Measurements from ENCODE around the gene ANKMY1. TPM values are rescaled to one million over a fixed set of nuclear protein-coding genes. Genes with fewer than 3 reads are reported as not detected.

The ANKMY1 gene
- total and polyA plus RNA-seq, 2 of the 8 experiments (the other 6 are each of a cell fraction or from before 2014, with no cell fraction given), result 4.5 to 4.8 TPM

GRCh38 chr2:240584486-240585031 is 26.8 kb upstream of the ANKMY1 start:
- DNase-seq (ENCODE audit: low read depth in 1 of 2, low spot score in 2 of 2), result no peak
- no peaks in the 10 kb centered on the region for H3K27me3 ChIP-seq (replicated peaks in 1 of 4; ENCODE audit: control insufficient read depth in 3 of 4, extremely low read depth in 1 of 4, insufficient read depth in 3 of 4, low read length in 3 of 4)
- peaks cover 10 to 33% of the 10 kb centered on the region in 2 experiments for H4K20me1 ChIP-seq (replicated peaks in 1 of 2; ENCODE audit: control insufficient read depth in 1 of 2, insufficient read depth in 2 of 2, low read length in 2 of 2)
- H3K79me2 ChIP-seq (ENCODE audit: control insufficient read depth in 1 of 2, insufficient read depth in 2 of 2, low read length in 2 of 2), result peaks cover 4 to 44% of the 10 kb centered on the region in 2 experiments; a peak in 3 of 4 replicates
- no peak overlapping the region for H3K14ac ChIP-seq (ENCODE audit: insufficient read length)
- POLR2A ChIA-PET (ENCODE audit: partially characterized antibody), result interaction anchor here (0.9 to 3.2 kb wide), 3 partner anchors 10 to 23 kb away, joined by 3 to 21 read pairs (median 13); no protein-coding TSS in a partner anchor
- no peak for FAIRE-seq
- no peak overlapping the region for H2BK5ac ChIP-seq (ENCODE audit: low read depth, low read length)
- H2AK5ac ChIP-seq (ENCODE audit: low read depth, low read length), result no peak overlapping the region
- no peak overlapping the region for H2BK120ac ChIP-seq (replicated peaks; ENCODE audit: low read depth, low read length)
- H3K4me1 ChIP-seq (replicated peaks in 1 of 4; ENCODE audit: control insufficient read depth in 3 of 4, insufficient read depth in 4 of 4, low read length in 3 of 4), result peaks cover 0 to 22% (median 11%) of the 10 kb centered on the region in 4 experiments; a peak in 6 of 7 replicates
- no peak overlapping the region for H4K91ac ChIP-seq (replicated peaks; ENCODE audit: insufficient read length, low read length)
- H2BK20ac ChIP-seq (ENCODE audit: low read length), result no peak overlapping the region
- H4K5ac ChIP-seq (ENCODE audit: insufficient read length, low read depth, low read length), result no peak overlapping the region
- no peaks in the 10 kb centered on the region for H3K9me3 ChIP-seq (ENCODE audit: insufficient read depth in 2 of 2, low read depth in 1 of 2, low read length in 1 of 2)
- no peak overlapping the region; the same call in 1 of the 2 replicates for H4K8ac ChIP-seq (ENCODE audit: extremely low read depth, insufficient read depth, low read length)
- TF ChIP-seq POLR2A (IDR thresholded peaks at IDR 0.05; ENCODE audit: control extremely low read depth in 1 of 2, low read depth in 2 of 2, low read length in 2 of 2) (0 out of 3 replicates have a peak, but pooled peaks of 1 of the 2 experiments have one; percentile 31), MAFK (IDR thresholded peaks at IDR 0.05; ENCODE audit: low read depth, low read length) (no peak)
- no peak overlapping the region for H3K18ac ChIP-seq (ENCODE audit: extremely low read depth, low read length)
- CTCF ChIA-PET (ENCODE audit: partially characterized antibody), result interaction anchor here (1.3 kb wide), 1 partner anchor 15 kb away, joined by 4 read pairs; no protein-coding TSS in a partner anchor
- H3K79me1 ChIP-seq (ENCODE audit: low read depth, low read length), result peaks cover 19% of the 10 kb centered on the region
- no peak overlapping the region for H3K9ac ChIP-seq (replicated peaks in 1 of 4; ENCODE audit: extremely low read depth in 1 of 4, low read depth in 3 of 4, low read length in 3 of 4)
- WGBS, 2 experiments (ENCODE audit: extremely low coverage in 1 of 2, insufficient coverage in 1 of 2, insufficient read length in 1 of 2, insufficient replicate concordance in 2 of 2, low coverage in 1 of 2, low lambda C conversion rate in 2 of 2, missing lambda C conversion rate in 1 of 2), result 88% methylated on average over 4 of the region's 4 CpGs; no CpG with 5 or more reads in 1 of the 2 experiments
- no peak overlapping the region for H2BK12ac ChIP-seq (ENCODE audit: low read depth, low read length)
- no peak overlapping the region for H3K23ac ChIP-seq (ENCODE audit: insufficient read length)
- H3K23me2 ChIP-seq (ENCODE audit: low read depth, low read length), result peaks cover 12% of the 10 kb centered on the region; the same call in 1 of the 2 replicates
- no peak overlapping the region for H3K56ac ChIP-seq (replicated peaks; ENCODE audit: insufficient read length, low read depth, low read length)
- H2AFZ ChIP-seq (ENCODE audit: low read length), result no peak overlapping the region
- H3K36me3 ChIP-seq (ENCODE audit: control insufficient read depth in 2 of 4, insufficient read depth in 4 of 4, low read length in 3 of 4), result peaks cover 0 to 4% (median under 1%) of the 10 kb centered on the region in 4 experiments; a peak in 1 of 8 replicates
- H3K27ac ChIP-seq (ENCODE audit: low read depth, low read length), result no peak overlapping the region
- peak overlapping the region in 1 of 4 experiments; percentile 94; a peak in 2 of 8 replicates for H3K4me3 ChIP-seq (ENCODE audit: extremely low read depth in 1 of 4, insufficient read depth in 2 of 4, low read depth in 3 of 4, low read length in 4 of 4)
- peak overlapping the region; percentile 77 to 95 for H3K4me2 ChIP-seq (ENCODE audit: insufficient read depth in 1 of 2, low read depth in 2 of 2, low read length in 2 of 2)
- no peak overlapping the region for H2BK15ac ChIP-seq (ENCODE audit: low read length)
- H3K4ac ChIP-seq (replicated peaks; ENCODE audit: insufficient read length, low read depth, low read length), result no peak overlapping the region
